GM10248 (cell line): ENCODE measurements around the gene GBF1.
A peak's percentile ranks its signal among the peaks of the same experiment; 100 is the strongest.

Experiments
- CTCF ChIA-PET: fragments of 300-600 bp; sonication (Branson Sonifier 250); formaldehyde crosslinking; extraction: SDS; loops from one replicate; lab custom pipeline; 2021; ENCODE audit warnings: antibody characterized with exemption; lab: Yijun Ruan, JAX
- POLR2A ChIA-PET: fragments of 350-650 bp; sonication (Branson Sonifier 250); formaldehyde crosslinking; extraction: SDS; loops from one replicate; lab custom pipeline; 2020; ENCODE audit warnings: antibody characterized with exemption; lab: Yijun Ruan, JAX
- DNase-seq: peaks from one replicate; pipeline ENCODE4 v3.0.0; 2012; ENCODE audit errors: extremely low spot score
- TF ChIP-seq, protein P1 (sequence below): IDR thresholded peaks from 2 replicates; pipeline ENCODE4 v1.5.1; 2012; ENCODE audit warnings: mild to moderate bottlenecking, low read depth; ENCODE audit errors: extremely low read depth, missing control alignments, control extremely low read depth

The GBF1 gene, protein sequence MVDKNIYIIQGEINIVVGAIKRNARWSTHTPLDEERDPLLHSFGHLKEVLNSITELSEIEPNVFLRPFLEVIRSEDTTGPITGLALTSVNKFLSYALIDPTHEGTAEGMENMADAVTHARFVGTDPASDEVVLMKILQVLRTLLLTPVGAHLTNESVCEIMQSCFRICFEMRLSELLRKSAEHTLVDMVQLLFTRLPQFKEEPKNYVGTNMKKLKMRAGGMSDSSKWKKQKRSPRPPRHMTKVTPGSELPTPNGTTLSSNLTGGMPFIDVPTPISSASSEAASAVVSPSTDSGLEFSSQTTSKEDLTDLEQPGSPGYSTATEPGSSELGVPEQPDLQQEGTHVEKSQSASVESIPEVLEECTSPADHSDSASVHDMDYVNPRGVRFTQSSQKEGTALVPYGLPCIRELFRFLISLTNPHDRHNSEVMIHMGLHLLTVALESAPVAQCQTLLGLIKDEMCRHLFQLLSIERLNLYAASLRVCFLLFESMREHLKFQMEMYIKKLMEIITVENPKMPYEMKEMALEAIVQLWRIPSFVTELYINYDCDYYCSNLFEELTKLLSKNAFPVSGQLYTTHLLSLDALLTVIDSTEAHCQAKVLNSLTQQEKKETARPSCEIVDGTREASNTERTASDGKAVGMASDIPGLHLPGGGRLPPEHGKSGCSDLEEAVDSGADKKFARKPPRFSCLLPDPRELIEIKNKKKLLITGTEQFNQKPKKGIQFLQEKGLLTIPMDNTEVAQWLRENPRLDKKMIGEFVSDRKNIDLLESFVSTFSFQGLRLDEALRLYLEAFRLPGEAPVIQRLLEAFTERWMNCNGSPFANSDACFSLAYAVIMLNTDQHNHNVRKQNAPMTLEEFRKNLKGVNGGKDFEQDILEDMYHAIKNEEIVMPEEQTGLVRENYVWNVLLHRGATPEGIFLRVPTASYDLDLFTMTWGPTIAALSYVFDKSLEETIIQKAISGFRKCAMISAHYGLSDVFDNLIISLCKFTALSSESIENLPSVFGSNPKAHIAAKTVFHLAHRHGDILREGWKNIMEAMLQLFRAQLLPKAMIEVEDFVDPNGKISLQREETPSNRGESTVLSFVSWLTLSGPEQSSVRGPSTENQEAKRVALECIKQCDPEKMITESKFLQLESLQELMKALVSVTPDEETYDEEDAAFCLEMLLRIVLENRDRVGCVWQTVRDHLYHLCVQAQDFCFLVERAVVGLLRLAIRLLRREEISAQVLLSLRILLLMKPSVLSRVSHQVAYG (N-terminal part only)

DNA sequence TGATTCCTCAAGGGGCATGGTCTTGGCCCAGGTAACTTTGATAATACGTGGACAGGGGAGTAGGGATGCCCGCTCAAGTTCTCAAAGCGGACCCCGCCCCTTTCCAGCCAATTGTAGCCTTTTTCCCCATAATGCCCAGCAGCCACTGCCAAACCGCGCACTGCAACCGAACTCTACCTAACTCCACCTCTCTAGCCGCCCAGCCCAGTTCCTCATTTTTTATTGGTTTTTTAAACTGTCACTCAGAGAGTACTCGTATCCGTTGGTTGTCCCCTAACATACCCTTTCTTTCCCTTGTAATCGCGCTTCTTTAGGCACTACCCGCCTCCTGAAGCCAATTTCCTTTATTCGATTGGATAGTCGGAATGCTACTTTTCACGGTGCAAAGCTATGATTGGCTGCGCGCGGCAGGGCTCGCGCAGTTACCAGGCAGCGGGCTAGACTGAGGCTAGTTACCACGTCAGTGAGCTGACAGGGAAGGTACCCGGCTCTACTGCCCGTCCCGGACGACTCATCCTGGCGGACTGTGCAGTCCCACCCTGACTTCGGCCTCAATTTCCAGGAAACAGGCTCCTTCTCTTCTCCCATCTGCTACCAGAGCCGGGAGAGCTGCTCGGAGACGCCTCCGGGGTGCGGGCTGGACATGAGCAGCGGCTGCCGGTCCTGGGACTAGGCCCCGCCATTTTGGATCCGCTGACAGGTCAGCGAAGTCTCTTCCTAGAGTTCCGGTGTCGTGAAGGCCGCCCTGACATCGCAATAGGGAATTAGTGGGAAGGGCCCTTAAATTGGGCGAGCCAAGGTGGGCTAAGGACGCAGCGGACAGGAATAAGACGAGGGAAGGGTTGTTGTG, at the start of gene GBF1:
TSS of gene GBF1 (plus strand) at position 451 of the 850 bp plus-strand sequence. CDS start 13,407 bp downstream, outside the sequence.
- TF ChIP-seq, protein P1, sequence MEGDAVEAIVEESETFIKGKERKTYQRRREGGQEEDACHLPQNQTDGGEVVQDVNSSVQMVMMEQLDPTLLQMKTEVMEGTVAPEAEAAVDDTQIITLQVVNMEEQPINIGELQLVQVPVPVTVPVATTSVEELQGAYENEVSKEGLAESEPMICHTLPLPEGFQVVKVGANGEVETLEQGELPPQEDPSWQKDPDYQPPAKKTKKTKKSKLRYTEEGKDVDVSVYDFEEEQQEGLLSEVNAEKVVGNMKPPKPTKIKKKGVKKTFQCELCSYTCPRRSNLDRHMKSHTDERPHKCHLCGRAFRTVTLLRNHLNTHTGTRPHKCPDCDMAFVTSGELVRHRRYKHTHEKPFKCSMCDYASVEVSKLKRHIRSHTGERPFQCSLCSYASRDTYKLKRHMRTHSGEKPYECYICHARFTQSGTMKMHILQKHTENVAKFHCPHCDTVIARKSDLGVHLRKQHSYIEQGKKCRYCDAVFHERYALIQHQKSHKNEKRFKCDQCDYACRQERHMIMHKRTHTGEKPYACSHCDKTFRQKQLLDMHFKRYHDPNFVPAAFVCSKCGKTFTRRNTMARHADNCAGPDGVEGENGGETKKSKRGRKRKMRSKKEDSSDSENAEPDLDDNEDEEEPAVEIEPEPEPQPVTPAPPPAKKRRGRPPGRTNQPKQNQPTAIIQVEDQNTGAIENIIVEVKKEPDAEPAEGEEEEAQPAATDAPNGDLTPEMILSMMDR = no peak

DNA sequence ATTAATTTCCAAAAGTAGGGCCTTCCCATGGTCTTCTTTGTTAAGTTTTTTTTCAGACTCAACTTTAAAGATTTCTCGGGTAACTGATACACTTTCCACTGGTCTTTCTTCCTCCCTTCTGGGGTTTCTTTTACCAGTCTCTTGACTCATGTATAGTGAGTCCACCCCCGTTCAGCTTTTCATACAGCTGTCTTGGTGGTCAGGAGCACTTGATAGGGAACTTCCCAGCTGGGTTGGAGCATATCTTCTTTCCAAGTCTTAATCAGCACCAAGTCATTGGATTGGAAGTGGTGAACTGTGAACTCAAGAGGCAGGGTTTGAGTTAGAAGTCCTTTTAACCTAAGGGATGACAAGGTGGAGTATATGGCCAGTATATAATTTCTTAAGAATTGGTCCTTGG, 48.4 kb upstream of the GBF1 start:
- ChIA-PET CTCF (interaction anchor here (0.9 to 1.6 kb wide), 2 partner anchors 25 to 27 kb away, joined by 3 to 4 read pairs; no protein-coding TSS in a partner anchor), POLR2A (no interaction called here)
- DNase-seq = peak; percentile 47
- TF ChIP-seq, protein P1 = no peak

More for the DNA sequence above, at the start of gene GBF1:
- ChIA-PET POLR2A (interaction anchor here (0.5 to 1.3 kb wide), 11 partner anchors 8 to 150 kb away, joined by 3 to 6 read pairs (median 3); partner anchors contain the start of gene NFKB2), CTCF (interaction anchor here (0.8 to 2.8 kb wide), 12 partner anchors 8 to 154 kb away, joined by 3 to 28 read pairs (median 4); no protein-coding TSS in a partner anchor)
- DNase-seq = peak; percentile 96

DNA sequence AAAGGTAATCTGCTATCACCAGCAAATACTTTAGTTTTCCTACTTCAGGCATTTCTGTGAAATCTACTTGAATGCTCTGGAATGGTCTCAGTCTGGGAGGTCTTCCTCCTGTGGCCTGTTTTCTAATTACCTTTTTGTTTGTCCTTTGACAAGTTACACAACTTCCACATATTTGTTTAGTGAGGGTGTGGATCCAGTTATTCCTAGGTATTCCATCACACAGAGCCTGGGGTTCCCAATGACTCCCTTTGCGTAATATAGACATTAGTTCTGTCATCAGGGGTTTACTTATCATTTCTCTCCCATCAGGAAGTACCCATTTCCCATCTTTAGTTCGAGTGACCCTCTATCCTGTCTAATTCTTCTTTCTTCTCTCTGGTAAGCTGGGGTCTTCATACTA, 47.3 kb upstream of the GBF1 start:
- ChIA-PET POLR2A (no interaction called here), CTCF (no interaction called here)
- TF ChIP-seq, protein P1 = no peak
- no peak for DNase-seq

GRCh38 chr10:102200751-102201640, 44.3 kb upstream of the GBF1 start:
- CTCF ChIA-PET = interaction anchor here (0.9 to 2.1 kb wide), 4 partner anchors 10 to 151 kb away, joined by 3 to 11 read pairs (median 5); no protein-coding TSS in a partner anchor
- TF ChIP-seq, protein P1 = no peak
- POLR2A ChIA-PET = no interaction called here
- DNase-seq = no peak

DNA sequence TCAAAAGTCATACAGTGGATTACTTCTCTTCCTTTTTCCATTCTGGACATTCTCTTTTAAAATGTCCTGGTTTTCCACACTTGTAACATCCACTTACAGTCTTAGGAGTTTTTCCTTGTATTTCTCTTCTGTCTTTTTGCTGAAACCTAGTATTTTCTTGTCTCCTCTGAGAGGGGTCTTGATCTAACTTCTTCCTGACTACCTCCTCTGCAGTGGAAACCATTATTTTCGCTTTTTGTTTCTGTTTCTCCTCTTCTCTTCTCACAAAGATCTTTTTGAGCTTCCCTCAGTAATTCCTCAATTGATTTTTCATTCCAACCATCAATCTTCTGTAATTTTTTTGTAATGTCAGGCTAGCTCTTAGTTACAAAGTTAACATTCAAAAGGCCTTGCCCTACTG, 42.9 kb upstream of the GBF1 start:
- CTCF ChIA-PET = no interaction called here
- TF ChIP-seq, protein P1 = no peak
- no peak for DNase-seq
- POLR2A ChIA-PET = no interaction called here
